HepG2 (cell line): ENCODE data around the gene AGER. TPM values are rescaled to one million over a fixed set of nuclear protein-coding genes. Genes with fewer than 3 reads are reported as not detected.
A peak's percentile ranks its signal among the peaks of the same experiment; 100 is the strongest.

Experiments used
- HNF4A ChIP-seq: sonication (generic); formaldehyde crosslinking; IDR thresholded peaks from 2 replicates; pipeline ENCODE4 v1.4.0; 2020; ENCODE audit warnings: missing genetic modification reagents
- IKZF1 ChIP-seq: fragments of 450-650 bp; IDR thresholded peaks from 2 replicates; pipeline ENCODE4 v1.7.1; 2016
- IKZF4 ChIP-seq: sonication (generic); formaldehyde crosslinking; IDR thresholded peaks from 2 replicates; pipeline ENCODE4 v1.5.1; 2020; ENCODE audit warnings: borderline replicate concordance, mild to moderate bottlenecking, low read depth, missing genetic modification reagents; ENCODE audit errors: not compliant biosample characterization
- KDM4B ChIP-seq: sonication (generic); formaldehyde crosslinking; IDR thresholded peaks from 2 replicates; pipeline ENCODE4 v1.4.0; 2020; ENCODE audit warnings: missing genetic modification reagents
- NR2C2 ChIP-seq: sonication (generic); formaldehyde crosslinking; IDR thresholded peaks from 2 replicates; pipeline ENCODE4 v1.4.0; 2020; ENCODE audit warnings: missing genetic modification reagents, mild to moderate bottlenecking, moderate library complexity, borderline replicate concordance
- RAD21 ChIP-seq: fragments of 450-650 bp; formaldehyde crosslinking; IDR thresholded peaks from 2 replicates; pipeline ENCODE4 v1.5.0; 2020; ENCODE audit warnings: mild to moderate bottlenecking
- SNAPC2 ChIP-seq: sonication (generic); formaldehyde crosslinking; IDR thresholded peaks from 2 replicates; pipeline ENCODE4 v1.8.1; 2022; ENCODE audit warnings: mild to moderate bottlenecking, missing genetic modification reagents
- SP140L ChIP-seq: sonication (generic); formaldehyde crosslinking; IDR thresholded peaks from 2 replicates; pipeline ENCODE4 v1.4.0; 2020; ENCODE audit warnings: missing genetic modification reagents, borderline replicate concordance
- SP4 ChIP-seq: sonication (generic); formaldehyde crosslinking; IDR thresholded peaks from 2 replicates; pipeline ENCODE4 v1.8.1; 2023; ENCODE audit warnings: mild to moderate bottlenecking, missing genetic modification reagents
- TEF ChIP-seq: sonication (generic); formaldehyde crosslinking; IDR thresholded peaks from 2 replicates; pipeline ENCODE4 v1.5.0; 2020; ENCODE audit warnings: missing genetic modification reagents
- TRIM24 ChIP-seq: sonication (generic); formaldehyde crosslinking; IDR thresholded peaks from 2 replicates; pipeline ENCODE4 v1.8.0; 2022; ENCODE audit warnings: mild to moderate bottlenecking, missing genetic modification reagents
- ZBTB46 ChIP-seq: sonication (generic); formaldehyde crosslinking; IDR thresholded peaks from 2 replicates; pipeline ENCODE4 v1.4.0; 2020; ENCODE audit warnings: mild to moderate bottlenecking, missing genetic modification reagents, borderline replicate concordance
- ZGPAT ChIP-seq: IDR thresholded peaks from 2 replicates; pipeline ENCODE4 v1.6.1; 2016; ENCODE audit warnings: mild to moderate bottlenecking
- ZNF160 ChIP-seq: sonication (generic); formaldehyde crosslinking; IDR thresholded peaks from 2 replicates; pipeline ENCODE4 v1.8.0; 2022; ENCODE audit warnings: mild to moderate bottlenecking, inconsistent platforms, missing genetic modification reagents
- ZNF589 ChIP-seq: sonication (generic); formaldehyde crosslinking; conservative IDR thresholded peaks from 2 replicates; pipeline ENCODE4 v1.8.0; 2022; ENCODE audit warnings: mild to moderate bottlenecking, moderate library complexity, missing genetic modification reagents
- ZNF770 ChIP-seq: sonication (generic); formaldehyde crosslinking; IDR thresholded peaks from 2 replicates; pipeline ENCODE4 v1.5.0; 2020; ENCODE audit warnings: mild to moderate bottlenecking, missing genetic modification reagents
- ZNF83 ChIP-seq: sonication (generic); formaldehyde crosslinking; IDR thresholded peaks from 2 replicates; pipeline ENCODE4 v1.4.0; 2020; ENCODE audit warnings: missing genetic modification reagents, mild to moderate bottlenecking, borderline replicate concordance
- ZNF850 ChIP-seq: sonication (generic); formaldehyde crosslinking; conservative IDR thresholded peaks from 2 replicates; pipeline ENCODE4 v1.9.0; 2021; ENCODE audit warnings: mild to moderate bottlenecking, missing genetic modification reagents
- polyA plus RNA-seq, 8 experiments: library from polyadenylated mRNA; depleted of rRNA in 3 of 8; stranded (reverse) in 7 of 8; unstranded in 1 of 8; fragments of >200 nt; fragmentation: Illumina TruSeq in 4 of 8; extraction: Trizol in 4 of 8; gene quantifications; 2 replicates each; pipeline versions ENCODE4 v1.2.1 to v1.2.3, GENCODE V29; 2011 to 2016; ENCODE audit warnings: low read depth in 4 of 8, missing spikeins in 1 of 8, mixed read lengths in 1 of 8; ENCODE audit not compliant: insufficient read depth in 1 of 8
- total RNA-seq, 5 experiments: library from RNA; depleted of rRNA; stranded (reverse); fragments of >200 nt; fragmentation: Illumina TruSeq; extraction: Trizol; gene quantifications; 2 replicates each; pipeline ENCODE4 v1.2.3, GENCODE V29; 2016; ENCODE audit warnings: low read depth in 1 of 5
- TF ChIP-seq, protein P1 (sequence below): sonication (generic); formaldehyde crosslinking; IDR thresholded peaks from 2 replicates; pipeline ENCODE4 v1.5.1; 2020; ENCODE audit warnings: missing genetic modification reagents, mild to moderate bottlenecking, borderline replicate concordance
- TF ChIP-seq, protein P2 (sequence below): sonication (generic); formaldehyde crosslinking; IDR thresholded peaks from 2 replicates; pipeline ENCODE4 v1.9.0; 2022; ENCODE audit warnings: low read depth, missing genetic modification reagents

AGER gene
- total and polyA plus RNA-seq, 2 of the 13 experiments (the other 11 are each of a cell fraction or from before 2014, with no cell fraction given), result 1.9 to 5.1 TPM

DNA sequence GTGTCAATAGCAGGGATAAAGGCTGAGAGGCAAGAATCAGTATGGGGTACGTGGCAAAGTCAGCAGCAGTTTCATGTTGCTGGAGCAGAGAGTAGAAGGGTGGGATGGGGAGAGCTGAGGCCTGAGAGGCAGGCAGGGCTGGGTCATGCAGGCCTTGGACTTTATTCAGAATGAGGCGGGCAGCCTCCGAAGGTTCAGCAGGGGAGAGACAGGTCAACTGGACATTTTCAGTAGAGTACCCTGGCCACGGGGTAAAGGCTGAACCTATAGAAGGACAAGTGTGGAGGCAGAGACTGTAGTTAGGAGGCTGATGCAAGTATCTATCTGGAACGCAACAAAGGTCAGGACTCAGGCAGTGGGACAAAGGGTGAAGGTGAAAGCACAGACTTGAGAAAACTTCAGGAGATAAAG lies 26.1 kb upstream of the AGER start (continued):
- TF ChIP-seq ZNF770 (peak; percentile 76; the same call in 1 of the 2 replicates), TEF (CRISPR knock-in tag) (no peak), TRIM24 (CRISPR knock-in tag) (0 out of 2 replicates have a peak, but pooled peaks have one; percentile 15), SP140L (CRISPR knock-in tag) (no peak), IKZF1 (no peak), RAD21 (CRISPR knock-in tag) (no peak), HNF4A (peak; percentile 76), KDM4B (CRISPR knock-in tag) (no peak), ZGPAT (no peak), ZBTB46 (no peak), IKZF4 (CRISPR knock-in tag) (no peak), SNAPC2 (CRISPR knock-in tag) (no peak), SP4 (CRISPR knock-in tag) (no peak), ZNF850 (no peak), NR2C2 (peak; percentile 27; the same call in 1 of the 2 replicates), ZNF160 (CRISPR knock-in tag) (no peak), ZNF589 (CRISPR knock-in tag) (no peak), ZNF83 (CRISPR knock-in tag) (no peak)
- TF ChIP-seq, protein P1, sequence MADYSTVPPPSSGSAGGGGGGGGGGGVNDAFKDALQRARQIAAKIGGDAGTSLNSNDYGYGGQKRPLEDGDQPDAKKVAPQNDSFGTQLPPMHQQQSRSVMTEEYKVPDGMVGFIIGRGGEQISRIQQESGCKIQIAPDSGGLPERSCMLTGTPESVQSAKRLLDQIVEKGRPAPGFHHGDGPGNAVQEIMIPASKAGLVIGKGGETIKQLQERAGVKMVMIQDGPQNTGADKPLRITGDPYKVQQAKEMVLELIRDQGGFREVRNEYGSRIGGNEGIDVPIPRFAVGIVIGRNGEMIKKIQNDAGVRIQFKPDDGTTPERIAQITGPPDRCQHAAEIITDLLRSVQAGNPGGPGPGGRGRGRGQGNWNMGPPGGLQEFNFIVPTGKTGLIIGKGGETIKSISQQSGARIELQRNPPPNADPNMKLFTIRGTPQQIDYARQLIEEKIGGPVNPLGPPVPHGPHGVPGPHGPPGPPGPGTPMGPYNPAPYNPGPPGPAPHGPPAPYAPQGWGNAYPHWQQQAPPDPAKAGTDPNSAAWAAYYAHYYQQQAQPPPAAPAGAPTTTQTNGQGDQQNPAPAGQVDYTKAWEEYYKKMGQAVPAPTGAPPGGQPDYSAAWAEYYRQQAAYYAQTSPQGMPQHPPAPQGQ (CRISPR knock-in tag), result no peak
- TF ChIP-seq, protein P2, sequence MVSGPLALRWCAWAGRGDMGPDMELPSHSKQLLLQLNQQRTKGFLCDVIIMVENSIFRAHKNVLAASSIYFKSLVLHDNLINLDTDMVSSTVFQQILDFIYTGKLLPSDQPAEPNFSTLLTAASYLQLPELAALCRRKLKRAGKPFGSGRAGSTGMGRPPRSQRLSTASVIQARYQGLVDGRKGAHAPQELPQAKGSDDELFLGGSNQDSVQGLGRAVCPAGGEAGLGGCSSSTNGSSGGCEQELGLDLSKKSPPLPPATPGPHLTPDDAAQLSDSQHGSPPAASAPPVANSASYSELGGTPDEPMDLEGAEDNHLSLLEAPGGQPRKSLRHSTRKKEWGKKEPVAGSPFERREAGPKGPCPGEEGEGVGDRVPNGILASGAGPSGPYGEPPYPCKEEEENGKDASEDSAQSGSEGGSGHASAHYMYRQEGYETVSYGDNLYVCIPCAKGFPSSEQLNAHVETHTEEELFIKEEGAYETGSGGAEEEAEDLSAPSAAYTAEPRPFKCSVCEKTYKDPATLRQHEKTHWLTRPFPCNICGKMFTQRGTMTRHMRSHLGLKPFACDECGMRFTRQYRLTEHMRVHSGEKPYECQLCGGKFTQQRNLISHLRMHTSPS, result no peak
